ENCODE data around the gene NFU1.

GRCh38 chr2:69358914-69359313, 78.3 kb downstream of the NFU1 start:
- TF ChIP-seq CTCF (IDR thresholded peaks at IDR 0.05; ENCODE audit: insufficient read depth, low read length, poor library complexity, severe bottlenecking) (no peak), EZH2phosphoT487 (conservative IDR thresholded peaks at IDR 0.05; ENCODE audit: low read length) (no peak)

All from SU-DHL-6 (cell line).